T-cell (primary cell): ENCODE measurements around the gene NRBF2. TPM values are rescaled to one million over a fixed set of nuclear protein-coding genes. Genes with fewer than 3 reads are reported as not detected.

Source experiments
- ATAC-seq, 4 experiments: fragments of 200-7000 bp in 3 of 4; fragments of 150-1000 bp in 1 of 4; cut with Tn5 transposase; replicated peaks in 1 of 4; 1 replicate in 3 of 4; 2 replicates in 1 of 4; pipeline ENCODE4 v1.10.0; 2021; ENCODE audit warnings: moderate library complexity in 3 of 4, mild to moderate bottlenecking in 2 of 4, moderate number of reproducible peaks in 1 of 4
- CTCF ChIA-PET, 2 donors: fragments of 300-600 bp; sonication (Branson Sonifier 250); formaldehyde crosslinking; loops; one replicate each; lab custom pipeline; 2022; ENCODE audit warnings: antibody characterized with exemption in 2 of 2; lab: Charles Lee
- POLR2A ChIA-PET, 2 donors: fragments of 300-600 bp; sonication (Branson Sonifier 250); formaldehyde crosslinking; loops; one replicate each; lab custom pipeline; 2022; ENCODE audit warnings: antibody characterized with exemption in 2 of 2; lab: Charles Lee
- DNase-seq, 35 experiments: peaks; one replicate each; pipeline versions ENCODE4 v3.0.0 to v3.0.0-alpha.2; 2013 to 2023
- H3K27ac ChIP-seq: one replicate; pipeline ENCODE4 v1.5.1; 2013; ENCODE audit warnings: low read length
- H3K27me3 ChIP-seq, 2 experiments: replicated peaks in 1 of 2; 1 replicate in 1 of 2; 2 replicates in 1 of 2; pipeline versions ENCODE4 v1.6.1 to v1.7.0; 2013; ENCODE audit warnings: low read length in 1 of 2, mixed read lengths in 1 of 2; ENCODE audit not compliant: control insufficient read depth in 2 of 2, insufficient read depth in 2 of 2; ENCODE audit errors: extremely low read depth in 1 of 2
- H3K36me3 ChIP-seq, 2 donors: 1 replicate in 1 of 2; 2 replicates in 1 of 2; pipeline versions ENCODE4 v1.6.1 to v1.7.0; 2013; ENCODE audit warnings: low read length in 1 of 2; ENCODE audit not compliant: control insufficient read depth in 2 of 2, insufficient read depth in 1 of 2; ENCODE audit errors: extremely low read depth in 1 of 2
- H3K4me1 ChIP-seq, 2 experiments: 1 replicate in 1 of 2; 2 replicates in 1 of 2; pipeline versions ENCODE4 v1.6.1 to v1.7.0; 2013; ENCODE audit warnings: low read length in 2 of 2, mixed read lengths in 1 of 2; ENCODE audit not compliant: insufficient read depth in 2 of 2, control insufficient read depth in 1 of 2; ENCODE audit errors: extremely low read depth in 1 of 2
- H3K4me3 ChIP-seq, 2 donors: 1 replicate in 1 of 2; 2 replicates in 1 of 2; pipeline versions ENCODE4 v1.5.1 to v1.7.0; 2013; ENCODE audit warnings: mild to moderate bottlenecking in 2 of 2, low read length in 1 of 2, moderate library complexity in 1 of 2; ENCODE audit not compliant: control insufficient read depth in 1 of 2; ENCODE audit errors: extremely low read depth in 1 of 2
- H3K9me3 ChIP-seq: 2 replicates; pipeline ENCODE4 v1.7.0; 2013
- H3K27ac Mint-ChIP-seq, 2 donors: one replicate each; pipeline ENCODE4 v1.8.0; 2020 to 2021; ENCODE audit warnings: mild to moderate bottlenecking in 2 of 2, mixed read lengths in 2 of 2
- H3K27me3 Mint-ChIP-seq, 2 donors: one replicate each; pipeline ENCODE4 v1.8.0; 2021 to 2022; ENCODE audit warnings: mixed read lengths in 2 of 2
- H3K36me3 Mint-ChIP-seq: one replicate; pipeline ENCODE4 v1.8.0; 2021; ENCODE audit warnings: mixed read lengths
- H3K4me1 Mint-ChIP-seq, 3 donors: one replicate each; pipeline ENCODE4 v1.8.0; 2020 to 2022; ENCODE audit warnings: mixed read lengths in 3 of 3, mild to moderate bottlenecking in 1 of 3
- H3K4me3 Mint-ChIP-seq, 3 donors: one replicate each; pipeline ENCODE4 v1.8.0; 2020 to 2022; ENCODE audit warnings: mild to moderate bottlenecking in 3 of 3, mixed read lengths in 3 of 3, moderate library complexity in 3 of 3
- H3K9me3 Mint-ChIP-seq, 3 donors: one replicate each; pipeline ENCODE4 v1.8.0; 2020 to 2022; ENCODE audit warnings: mixed read lengths in 3 of 3
- WGBS: methylation state at CpG from one replicate; pipeline ENCODE4 v1.1.5; 2013; ENCODE audit warnings: missing lambda C conversion rate; ENCODE audit not compliant: insufficient coverage; 5-methylcytosine and 5-hydroxymethylcytosine counted together
- total RNA-seq, 35 experiments: library from RNA in 6 of 35; stranded (reverse) in 6 of 35; fragments of 120-200 nt in 1 of 35; gene quantifications; one replicate each; pipeline versions ENCODE4 v1.2.1 to v1.2.4 and lab custom pipeline; 2013 to 2026

The NRBF2 gene
- total RNA-seq, 5 donors from 2014 or later (not counting 1 experiment from before 2014, with no cell fraction given) = 14.8 to 18.5 (median 17.2) TPM

GRCh38 chr10:63154546-63155387 is 21.6 kb downstream of the NRBF2 start:
- no peaks in the 10 kb centered on the region for H3K27me3 Mint-ChIP-seq
- H3K4me3 Mint-ChIP-seq = no peak overlapping the region
- H3K27ac ChIP-seq = no peak overlapping the region
- no peaks in the 10 kb centered on the region for H3K9me3 Mint-ChIP-seq
- POLR2A ChIA-PET = no interaction called here
- no peak overlapping the region for H3K27ac Mint-ChIP-seq
- H3K4me3 ChIP-seq = no peak overlapping the region
- DNase-seq (no peak), ATAC-seq (no peak)
- no peaks in the 10 kb centered on the region for H3K9me3 ChIP-seq
- H3K36me3 ChIP-seq = peaks cover 0 to 49% of the 10 kb centered on the region in 2 donors
- 100% methylated on average over 2 of the region's 6 CpGs for WGBS
- H3K27me3 ChIP-seq = no peaks in the 10 kb centered on the region
- CTCF ChIA-PET = interaction anchor here (0.5 to 5.2 kb wide), 4 partner anchors 468 to 1116 kb away, joined by 3 to 35 read pairs (median 4); no protein-coding TSS in a partner anchor
- H3K4me1 ChIP-seq = no peaks in the 10 kb centered on the region
- H3K36me3 Mint-ChIP-seq = peaks cover 34% of the 10 kb centered on the region
- H3K4me1 Mint-ChIP-seq = peaks cover 3 to 11% (median 8%) of the 10 kb centered on the region in 3 donors

GRCh38 chr10:63155388-63156020 is 22.4 kb downstream of the NRBF2 start:
- no peak overlapping the region for H3K27ac Mint-ChIP-seq
- Histone ChIP-seq H3K27me3 (no peaks in the 10 kb centered on the region), H3K9me3 (no peaks in the 10 kb centered on the region), H3K36me3 (peaks cover 0 to 46% of the 10 kb centered on the region in 2 donors), H3K4me1 (no peaks in the 10 kb centered on the region), H3K27ac (no peak overlapping the region), H3K4me3 (no peak overlapping the region)
- WGBS = 92% methylated on average over 5 of the region's 8 CpGs
- ChIA-PET POLR2A (no interaction called here), CTCF (interaction anchor here (0.5 to 5.2 kb wide), 8 partner anchors 23 to 1117 kb away, joined by 3 to 35 read pairs (median 4); no protein-coding TSS in a partner anchor)
- no peaks in the 10 kb centered on the region for H3K27me3 Mint-ChIP-seq
- DNase-seq (no peak), ATAC-seq (no peak)
- no peaks in the 10 kb centered on the region for H3K9me3 Mint-ChIP-seq
- peaks cover 3 to 11% (median 8%) of the 10 kb centered on the region in 3 donors for H3K4me1 Mint-ChIP-seq
- no peak overlapping the region for H3K4me3 Mint-ChIP-seq
- peaks cover 34% of the 10 kb centered on the region for H3K36me3 Mint-ChIP-seq

- ATAC-seq = no peak
- H3K27ac Mint-ChIP-seq = no peak overlapping the region
- WGBS = no CpG with 5 or more reads among the region's 2 CpGs
These were observed 23.1 kb downstream of the NRBF2 start for GRCh38 chr10:63156236-63156635.

GRCh38 chr10:63157845-63158624 is 24.9 kb downstream of the NRBF2 start:
- Mint-ChIP-seq H3K4me1 (peaks cover 8 to 13% (median 9%) of the 10 kb centered on the region in 3 donors), H3K27ac (no peak overlapping the region), H3K4me3 (no peak overlapping the region), H3K27me3 (no peaks in the 10 kb centered on the region), H3K9me3 (no peaks in the 10 kb centered on the region), H3K36me3 (peaks cover 23% of the 10 kb centered on the region)
- DNase-seq (peak in 27 of 35 experiments; percentile 2 to 89 (median 31)), ATAC-seq (peak; percentile 54 to 65 (median 60))
- Histone ChIP-seq H3K9me3 (no peaks in the 10 kb centered on the region), H3K27me3 (no peaks in the 10 kb centered on the region), H3K36me3 (peaks cover 0 to 28% of the 10 kb centered on the region in 2 donors), H3K4me3 (no peak overlapping the region), H3K4me1 (peaks cover 0 to 2% of the 10 kb centered on the region in 2 experiments), H3K27ac (no peak overlapping the region)
- CTCF ChIA-PET = interaction anchor here (0.5 to 5.2 kb wide), 39 partner anchors 8 to 1664 kb away, joined by 3 to 35 read pairs (median 4); partner anchors contain the start of gene NRBF2 (in 2 of the 2)
- WGBS = 83% methylated on average over 3 of the region's 3 CpGs
- POLR2A ChIA-PET = interaction anchor here (0.5 to 1.2 kb wide), 7 partner anchors 10 to 905 kb away, joined by 3 to 8 read pairs (median 5); no protein-coding TSS in a partner anchor

More at GRCh38 chr10:63156236-63156635, 23.1 kb downstream of the NRBF2 start:
- POLR2A ChIA-PET = no interaction called here
- Mint-ChIP-seq H3K4me1 (peaks cover 3 to 6% (median 5%) of the 10 kb centered on the region in 3 donors), H3K27me3 (no peaks in the 10 kb centered on the region), H3K4me3 (no peak overlapping the region), H3K36me3 (peaks cover 30% of the 10 kb centered on the region), H3K9me3 (no peaks in the 10 kb centered on the region)
- H3K27ac ChIP-seq = no peak overlapping the region
- H3K4me3 ChIP-seq = no peak overlapping the region
- H3K4me1 ChIP-seq = no peaks in the 10 kb centered on the region
- no peaks in the 10 kb centered on the region for H3K27me3 ChIP-seq
- no peak for DNase-seq
- H3K9me3 ChIP-seq = no peaks in the 10 kb centered on the region
- CTCF ChIA-PET = interaction anchor here (0.5 to 5.2 kb wide), 17 partner anchors 10 to 718 kb away, joined by 3 to 35 read pairs (median 4); no protein-coding TSS in a partner anchor
- H3K36me3 ChIP-seq = peaks cover 0 to 40% of the 10 kb centered on the region in 2 donors

GRCh38 chr10:63161592-63161991 is 28.5 kb downstream of the NRBF2 start:
- H3K4me1 Mint-ChIP-seq = peaks cover 8 to 13% (median 9%) of the 10 kb centered on the region in 3 donors
- DNase-seq (no peak), ATAC-seq (no peak)
- H3K27me3 Mint-ChIP-seq = no peaks in the 10 kb centered on the region
- no peak overlapping the region for H3K27ac ChIP-seq
- no peak overlapping the region for H3K4me3 Mint-ChIP-seq
- peaks cover 5 to 6% of the 10 kb centered on the region in 2 donors for H3K36me3 ChIP-seq
- H3K9me3 ChIP-seq = no peaks in the 10 kb centered on the region
- peaks cover 0 to 2% of the 10 kb centered on the region in 2 experiments for H3K4me1 ChIP-seq
- peaks cover 4% of the 10 kb centered on the region for H3K36me3 Mint-ChIP-seq
- peak overlapping the region; percentile 16 to 62 for H3K27ac Mint-ChIP-seq
- H3K4me3 ChIP-seq = no peak overlapping the region
- ChIA-PET POLR2A (no interaction called here), CTCF (interaction anchor here (0.6 to 2.8 kb wide), 12 partner anchors 8 to 722 kb away, joined by 3 to 15 read pairs (median 4); no protein-coding TSS in a partner anchor)
- no peaks in the 10 kb centered on the region for H3K27me3 ChIP-seq
- H3K9me3 Mint-ChIP-seq = no peaks in the 10 kb centered on the region
- WGBS = 100% methylated on average over 1 of the region's 2 CpGs
